H9 (cell line): Measurements from ENCODE around the gene MSLN. TPM values are rescaled to one million over a fixed set of nuclear protein-coding genes. Genes with fewer than 3 reads are reported as not detected.

Source experiments
- DNase-seq: peaks from one replicate; pipeline ENCODE4 v3.0.0-alpha.2; 2017
- H2AFZ ChIP-seq: one replicate; pipeline ENCODE4 v1.6.1; 2013; ENCODE audit warnings: mild to moderate bottlenecking, low read length, control low read depth, moderate library complexity
- H2AK5ac ChIP-seq: 2 replicates; pipeline ENCODE4 v1.6.1; 2013; ENCODE audit warnings: low read length, control low read depth, mixed read lengths; ENCODE audit not compliant: insufficient read length
- H2BK120ac ChIP-seq: one replicate; pipeline ENCODE4 v1.6.1; 2013; ENCODE audit warnings: low read depth, mild to moderate bottlenecking, low read length, control low read depth, inconsistent platforms; ENCODE audit not compliant: poor library complexity, severe bottlenecking
- H2BK12ac ChIP-seq: 2 replicates; pipeline ENCODE4 v1.6.1; 2013; ENCODE audit warnings: low read length, control low read depth, mixed read lengths, low read depth; ENCODE audit not compliant: insufficient read length
- H2BK15ac ChIP-seq: 2 replicates; pipeline ENCODE4 v1.6.1; 2013; ENCODE audit warnings: low read depth, low read length, control low read depth
- H2BK20ac ChIP-seq: one replicate; pipeline ENCODE4 v1.6.1; 2013; ENCODE audit warnings: low read depth, mild to moderate bottlenecking, low read length, control low read depth, inconsistent platforms; ENCODE audit not compliant: poor library complexity, severe bottlenecking
- H2BK5ac ChIP-seq: 2 replicates; pipeline ENCODE4 v1.6.1; 2013; ENCODE audit warnings: low read length, control low read depth, mixed read lengths; ENCODE audit not compliant: insufficient read length
- H3K14ac ChIP-seq: 2 replicates; pipeline ENCODE4 v1.6.1; 2013; ENCODE audit warnings: low read length, control low read depth; ENCODE audit not compliant: insufficient read depth
- H3K18ac ChIP-seq: 2 replicates; pipeline ENCODE4 v1.6.1; 2013; ENCODE audit warnings: low read depth, mild to moderate bottlenecking, mixed read lengths, low read length, control low read depth; ENCODE audit not compliant: insufficient read length
- H3K23ac ChIP-seq: 2 replicates; pipeline ENCODE4 v1.6.1; 2013; ENCODE audit warnings: low read length, control low read depth, mixed read lengths, low read depth; ENCODE audit not compliant: insufficient read length
- H3K23me2 ChIP-seq: 2 replicates; pipeline ENCODE4 v1.6.1; 2013; ENCODE audit warnings: low read depth, mild to moderate bottlenecking, mixed read lengths, low read length, control low read depth; ENCODE audit not compliant: insufficient read length, poor library complexity, severe bottlenecking
- H3K27ac ChIP-seq: 2 replicates; pipeline ENCODE4 v1.5.1; 2013; ENCODE audit warnings: low read length, control low read depth, mixed read lengths, low read depth; ENCODE audit not compliant: insufficient read length
- H3K27me3 ChIP-seq: 2 replicates; pipeline ENCODE4 v1.6.1; 2013; ENCODE audit warnings: low read length, control low read depth, inconsistent platforms; ENCODE audit not compliant: insufficient read depth
- H3K4ac ChIP-seq: 2 replicates; pipeline ENCODE4 v1.6.1; 2013; ENCODE audit warnings: low read depth, mild to moderate bottlenecking, control low read depth, inconsistent platforms, low read length, moderate library complexity
- H3K4me1 ChIP-seq: 2 replicates; pipeline ENCODE4 v1.6.1; 2013; ENCODE audit warnings: low read length, control low read depth, inconsistent platforms; ENCODE audit not compliant: insufficient read depth
- H3K4me2 ChIP-seq: 2 replicates; pipeline ENCODE4 v1.6.1; 2013; ENCODE audit warnings: low read length, control low read depth, mixed read lengths; ENCODE audit not compliant: insufficient read length, insufficient read depth
- H3K56ac ChIP-seq: 2 replicates; pipeline ENCODE4 v1.6.1; 2013; ENCODE audit warnings: low read depth, mild to moderate bottlenecking, mixed read lengths, low read length, control low read depth; ENCODE audit not compliant: insufficient read length
- H3K79me1 ChIP-seq: 2 replicates; pipeline ENCODE4 v1.6.1; 2013; ENCODE audit warnings: low read depth, mild to moderate bottlenecking, moderate library complexity, low read length, control low read depth, inconsistent platforms; ENCODE audit not compliant: insufficient read depth, poor library complexity, severe bottlenecking
- H3K79me2 ChIP-seq: 2 replicates; pipeline ENCODE4 v1.6.1; 2013; ENCODE audit warnings: low read length, control low read depth, inconsistent platforms; ENCODE audit not compliant: insufficient read depth
- H3K9ac ChIP-seq: 2 replicates; pipeline ENCODE4 v1.6.1; 2013; ENCODE audit warnings: low read length, control low read depth, mixed read lengths; ENCODE audit not compliant: insufficient read length; ENCODE audit errors: extremely low read depth
- H3K9me3 ChIP-seq: one replicate; pipeline ENCODE4 v1.6.1; 2013; ENCODE audit warnings: low read depth, low read length, inconsistent platforms; ENCODE audit not compliant: control insufficient read depth
- H3T11ph ChIP-seq: one replicate; pipeline ENCODE4 v1.6.1; 2013; ENCODE audit warnings: mild to moderate bottlenecking, low read length, control low read depth, inconsistent platforms
- H4K20me1 ChIP-seq: one replicate; pipeline ENCODE4 v1.6.1; 2013; ENCODE audit not compliant: control insufficient read depth, insufficient read length, insufficient read depth
- H4K5ac ChIP-seq: 2 replicates; pipeline ENCODE4 v1.6.1; 2013; ENCODE audit warnings: low read depth, mild to moderate bottlenecking, mixed read lengths, low read length, control low read depth; ENCODE audit not compliant: insufficient read length
- H4K8ac ChIP-seq: replicated peaks from 2 replicates; pipeline ENCODE4 v1.6.1; 2013; ENCODE audit warnings: low read length, control low read depth, mixed read lengths, low read depth; ENCODE audit not compliant: insufficient read length
- H4K91ac ChIP-seq: 2 replicates; pipeline ENCODE4 v1.6.1; 2013; ENCODE audit warnings: low read depth, mild to moderate bottlenecking, moderate library complexity, mixed read lengths, low read length, control low read depth; ENCODE audit not compliant: insufficient read length
- H3K27ac Mint-ChIP-seq, 3 experiments: 2 replicates in 2 of 3; 3 replicates in 1 of 3; pipeline ENCODE4 v1.8.0; 2020 to 2021; ENCODE audit warnings: mixed read lengths in 3 of 3, mild to moderate bottlenecking in 1 of 3, moderate library complexity in 1 of 3
- H3K27me3 Mint-ChIP-seq: 2 replicates; pipeline ENCODE4 v1.8.0; 2021; ENCODE audit warnings: low read depth, mild to moderate bottlenecking, moderate library complexity, mixed read lengths
- H3K36me3 Mint-ChIP-seq, 3 experiments: 2 replicates in 2 of 3; 3 replicates in 1 of 3; pipeline ENCODE4 v1.8.0; 2020 to 2021; ENCODE audit warnings: low read depth in 3 of 3, mixed read lengths in 3 of 3; ENCODE audit not compliant: insufficient read depth in 1 of 3
- H3K4me1 Mint-ChIP-seq, 2 experiments: 2 replicates each; pipeline ENCODE4 v1.8.0; 2020; ENCODE audit warnings: mixed read lengths in 2 of 2
- H3K4me3 Mint-ChIP-seq, 2 experiments: 2 replicates in 1 of 2; 3 replicates in 1 of 2; pipeline ENCODE4 v1.8.0; 2020 to 2021; ENCODE audit warnings: mild to moderate bottlenecking in 2 of 2, mixed read lengths in 2 of 2, moderate library complexity in 1 of 2
- H3K9me3 Mint-ChIP-seq, 2 experiments: 2 replicates in 1 of 2; 3 replicates in 1 of 2; pipeline ENCODE4 v1.8.0; 2020; ENCODE audit warnings: mild to moderate bottlenecking in 2 of 2, mixed read lengths in 2 of 2, moderate library complexity in 1 of 2
- WGBS: extraction: QIAGEN DNeasy Blood & Tissue Kit; methylation state at CpG from one replicate; pipeline ENCODE4 v1.1.7; 2013; ENCODE audit warnings: missing lambda C conversion rate, low lambda C conversion rate, mixed read lengths; ENCODE audit not compliant: insufficient read length; ENCODE audit errors: extremely low coverage; 5-methylcytosine and 5-hydroxymethylcytosine counted together
- total RNA-seq: library from RNA; stranded (reverse); gene quantifications from 2 replicates; pipeline ENCODE4 v1.2.1, GENCODE V29; 2021
- TF ChIP-seq, protein P1 (sequence below): fragments of 200-600 bp; sonication (generic); conservative IDR thresholded peaks from 3 replicates; pipeline ENCODE4 v1.8.0; 2021; ENCODE audit warnings: antibody characterized with exemption, mild to moderate bottlenecking

MSLN gene
- total RNA-seq, 1 experiment from 2014 or later = 0.22 TPM

DNA sequence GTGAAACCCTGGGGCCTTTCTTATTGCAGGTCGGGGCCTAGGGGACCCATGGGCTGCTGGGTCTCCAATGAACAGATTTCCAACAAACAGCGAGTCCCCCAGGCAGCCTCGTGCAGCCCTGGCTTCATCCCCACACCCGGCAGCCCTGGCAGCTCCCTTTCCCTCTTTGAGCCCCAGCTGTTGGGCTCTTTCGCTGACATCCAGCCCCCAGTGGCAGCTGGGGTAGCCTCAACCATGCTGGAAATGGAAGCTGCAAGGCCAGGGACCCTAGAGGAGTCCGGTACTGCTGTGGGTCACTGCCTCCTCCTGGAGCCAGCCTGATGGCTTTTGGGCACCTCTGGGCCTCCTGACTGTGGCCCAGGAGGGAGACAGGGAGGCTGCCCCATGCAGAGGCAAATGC, 21.7 kb downstream of the MSLN start:
- no CpG with 5 or more reads among the region's 6 CpGs for WGBS
- H2BK20ac ChIP-seq = no peak overlapping the region
- no peak overlapping the region for H2BK15ac ChIP-seq
- no peaks in the 10 kb centered on the region for H3K79me1 ChIP-seq
- no peak overlapping the region for H3K27ac Mint-ChIP-seq
- no peak overlapping the region for H2BK120ac ChIP-seq
- no peaks in the 10 kb centered on the region for H3K9me3 ChIP-seq
- no peak overlapping the region for H4K91ac ChIP-seq
- no peak overlapping the region for H3K23ac ChIP-seq
- no peaks in the 10 kb centered on the region for H3K23me2 ChIP-seq
- H3K56ac ChIP-seq = no peak overlapping the region
- no peak overlapping the region for H3K4ac ChIP-seq
- H3K4me2 ChIP-seq = no peak overlapping the region
- no peak overlapping the region for H4K5ac ChIP-seq
- no peak overlapping the region for H2BK12ac ChIP-seq
- no peak overlapping the region for H3K18ac ChIP-seq
- H3K9me3 Mint-ChIP-seq = no peaks in the 10 kb centered on the region
- H2AK5ac ChIP-seq = no peak overlapping the region
- H3K27ac ChIP-seq = no peak overlapping the region
- H3K14ac ChIP-seq = no peak overlapping the region; the same call in 1 of the 2 replicates
- H3T11ph ChIP-seq = no peak overlapping the region
- H3K27me3 Mint-ChIP-seq = peaks cover 24% of the 10 kb centered on the region
- H3K4me3 Mint-ChIP-seq = no peak overlapping the region
- DNase-seq = no peak
- H2BK5ac ChIP-seq = no peak overlapping the region
- H3K36me3 Mint-ChIP-seq = peaks cover 0 to 6% (median 5%) of the 10 kb centered on the region in 3 experiments; a peak in 4 of 7 replicates
- no peaks in the 10 kb centered on the region; the same call in 1 of the 2 replicates for H3K27me3 ChIP-seq
- H4K20me1 ChIP-seq = peaks cover 3% of the 10 kb centered on the region
- H3K79me2 ChIP-seq = no peaks in the 10 kb centered on the region
- TF ChIP-seq, protein P1, sequence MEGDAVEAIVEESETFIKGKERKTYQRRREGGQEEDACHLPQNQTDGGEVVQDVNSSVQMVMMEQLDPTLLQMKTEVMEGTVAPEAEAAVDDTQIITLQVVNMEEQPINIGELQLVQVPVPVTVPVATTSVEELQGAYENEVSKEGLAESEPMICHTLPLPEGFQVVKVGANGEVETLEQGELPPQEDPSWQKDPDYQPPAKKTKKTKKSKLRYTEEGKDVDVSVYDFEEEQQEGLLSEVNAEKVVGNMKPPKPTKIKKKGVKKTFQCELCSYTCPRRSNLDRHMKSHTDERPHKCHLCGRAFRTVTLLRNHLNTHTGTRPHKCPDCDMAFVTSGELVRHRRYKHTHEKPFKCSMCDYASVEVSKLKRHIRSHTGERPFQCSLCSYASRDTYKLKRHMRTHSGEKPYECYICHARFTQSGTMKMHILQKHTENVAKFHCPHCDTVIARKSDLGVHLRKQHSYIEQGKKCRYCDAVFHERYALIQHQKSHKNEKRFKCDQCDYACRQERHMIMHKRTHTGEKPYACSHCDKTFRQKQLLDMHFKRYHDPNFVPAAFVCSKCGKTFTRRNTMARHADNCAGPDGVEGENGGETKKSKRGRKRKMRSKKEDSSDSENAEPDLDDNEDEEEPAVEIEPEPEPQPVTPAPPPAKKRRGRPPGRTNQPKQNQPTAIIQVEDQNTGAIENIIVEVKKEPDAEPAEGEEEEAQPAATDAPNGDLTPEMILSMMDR = no peak
- H4K8ac ChIP-seq = no peak overlapping the region
- no peaks in the 10 kb centered on the region for H3K4me1 Mint-ChIP-seq
- H3K9ac ChIP-seq = no peak overlapping the region
- H2AFZ ChIP-seq = no peak overlapping the region
- no peaks in the 10 kb centered on the region for H3K4me1 ChIP-seq
